ENCODE results near the gene CLCA1.

Gene CLCA1

DNA sequence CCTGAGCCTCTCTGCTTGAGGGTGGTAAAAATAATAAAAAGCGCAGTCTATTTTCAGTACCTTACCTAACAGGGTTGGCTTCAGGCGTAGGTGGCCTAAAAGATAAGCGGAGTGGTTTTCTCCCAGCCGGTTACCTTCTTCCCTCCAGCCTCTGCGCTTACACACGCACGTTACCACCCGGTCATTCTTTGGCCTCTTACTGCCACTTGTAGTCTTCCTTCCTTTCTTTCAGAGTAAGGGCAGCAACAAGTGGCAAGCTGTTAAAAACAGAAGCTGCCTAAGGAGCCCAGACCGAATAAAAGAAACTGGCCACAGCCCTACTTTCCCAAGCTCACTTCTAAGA, 35.4 kb downstream of the CLCA1 start:
- DNase-seq = no peak

DNA sequence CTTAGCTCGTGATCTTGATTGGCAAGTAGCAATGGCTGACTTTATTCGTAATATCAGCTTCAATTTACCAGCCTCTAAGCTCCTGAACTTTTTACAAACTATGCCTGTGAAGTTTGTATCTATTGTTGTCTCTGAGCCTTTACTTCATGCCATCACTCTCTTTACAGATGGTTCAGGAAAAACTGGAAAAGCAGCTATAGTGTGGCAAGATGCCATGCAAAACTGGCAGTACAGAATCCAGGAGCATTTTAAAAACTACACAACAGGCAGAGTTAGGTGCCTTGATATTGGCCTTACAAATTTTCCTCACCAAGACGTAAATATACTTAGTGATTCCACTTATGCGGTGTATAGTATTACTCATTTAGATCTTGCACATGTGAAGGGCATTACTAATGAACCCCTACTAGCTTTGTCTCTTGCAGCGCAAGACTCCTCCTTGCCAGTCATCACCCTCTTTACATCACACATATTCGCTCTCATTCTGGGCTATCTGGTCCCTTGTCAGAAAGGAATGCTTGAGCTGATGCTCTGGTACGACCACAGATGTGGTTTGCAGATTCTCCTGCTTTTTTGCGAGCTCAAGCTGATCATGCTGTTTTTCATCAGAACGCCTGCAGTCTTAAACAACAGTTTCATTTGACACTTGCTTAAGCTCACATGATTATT, 36.3 kb downstream of the CLCA1 start:
- DNase-seq = no peak

DNA sequence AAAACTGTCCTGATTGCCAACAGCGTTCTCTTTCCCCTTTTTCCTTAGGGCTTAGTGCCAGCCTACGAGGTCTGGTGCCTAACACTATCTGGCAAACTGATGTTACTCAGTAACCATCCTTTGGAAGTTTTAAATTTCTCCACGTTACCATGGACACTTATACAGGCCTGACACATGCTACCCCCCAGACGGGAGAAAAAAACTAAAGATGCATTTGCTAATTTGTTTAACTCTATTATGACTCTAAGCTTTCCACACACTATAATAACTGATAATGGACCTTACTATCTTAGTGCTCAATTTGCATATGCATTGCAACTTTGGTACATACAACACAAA, 36.8 kb downstream of the CLCA1 start:
- no peak for DNase-seq

DNA sequence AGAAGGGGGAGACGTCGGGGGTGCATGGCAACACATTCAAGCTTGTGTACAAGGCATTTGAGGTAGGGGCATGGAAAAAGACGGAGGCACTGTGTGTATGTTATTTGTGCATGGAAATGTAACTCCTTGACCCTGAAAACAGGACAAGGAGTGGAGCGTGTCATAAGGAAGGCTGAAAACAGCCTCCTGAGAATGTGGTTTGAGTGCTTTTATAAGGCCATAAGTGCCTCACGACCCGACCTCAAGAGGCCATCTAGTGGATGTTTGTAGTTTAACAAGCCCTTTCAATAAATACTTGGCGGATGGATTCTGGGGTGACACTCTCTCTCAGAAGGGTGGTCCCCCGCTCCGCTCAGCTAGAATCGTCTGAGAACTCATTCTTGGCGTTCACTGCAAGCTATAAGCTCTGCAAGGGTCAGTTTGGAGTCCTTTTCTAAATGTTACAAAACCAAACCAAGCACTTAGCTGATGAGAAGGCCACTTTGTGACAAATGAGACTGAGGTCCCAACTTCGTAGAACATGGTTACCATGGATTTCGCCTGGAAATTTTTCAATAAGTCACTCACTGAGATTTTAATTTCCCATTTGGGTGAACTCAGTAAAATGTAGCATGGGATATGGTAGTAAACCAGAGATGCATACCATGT, 39.3 kb downstream of the CLCA1 start:
- no peak for DNase-seq

DNA sequence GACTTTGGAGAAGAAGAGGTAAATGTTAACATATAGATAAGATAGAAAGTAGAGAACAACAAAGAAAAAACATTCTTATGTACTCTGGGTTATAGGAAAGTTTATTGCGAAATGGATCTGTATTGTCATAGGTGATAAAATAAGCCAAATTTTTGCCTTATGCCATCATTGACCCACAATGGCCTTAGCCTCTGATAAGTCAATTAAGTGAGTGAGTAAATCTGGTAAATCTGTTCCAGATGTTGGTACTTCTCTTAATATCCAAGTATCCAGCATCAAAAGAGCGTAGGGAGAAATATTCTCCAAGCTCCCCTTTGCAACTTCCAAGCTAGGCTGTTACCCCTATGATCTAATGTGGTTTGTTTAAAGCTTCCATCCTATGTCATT, 39.8 kb downstream of the CLCA1 start:
- DNase-seq = no peak

DNA sequence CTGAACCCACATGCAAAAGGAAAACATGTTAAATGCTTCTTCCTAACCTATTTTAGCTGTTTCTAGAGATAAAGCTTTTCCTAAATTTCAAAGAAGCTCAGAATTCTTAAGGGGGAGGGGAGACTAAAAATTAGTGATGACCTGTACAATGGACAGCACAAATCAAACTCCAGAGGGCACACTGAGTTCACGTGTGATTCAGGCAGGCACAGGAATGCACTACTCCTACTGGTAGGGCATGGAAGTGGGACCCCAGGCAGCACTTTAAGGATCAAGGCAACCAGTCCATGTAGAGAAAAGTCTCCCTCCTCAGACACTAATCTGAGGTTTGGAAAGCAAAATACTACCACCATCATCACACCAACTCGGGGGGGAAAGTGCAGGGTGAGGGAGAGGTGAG, 46.9 kb downstream of the CLCA1 start:
- peak; percentile 15 for DNase-seq

DNA sequence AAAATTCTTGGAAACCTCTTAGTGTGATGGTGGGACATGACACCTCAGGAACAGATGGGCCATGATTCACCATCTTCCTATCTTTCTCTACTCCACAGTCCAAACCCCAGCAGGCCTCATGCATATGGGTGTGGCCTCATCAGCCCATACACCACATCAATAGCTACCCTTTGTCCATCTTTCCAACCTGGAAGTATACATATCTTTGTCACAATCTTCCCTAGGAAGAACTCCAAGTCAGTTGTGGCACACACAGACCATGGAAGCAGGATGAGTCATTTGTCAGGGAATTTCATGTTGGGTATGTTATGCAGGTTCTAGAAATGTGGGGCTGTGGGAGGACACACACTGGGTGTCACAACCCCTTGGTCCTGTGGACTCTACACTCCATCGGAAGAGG, 47.6 kb downstream of the CLCA1 start:
- no peak for DNase-seq

DNA sequence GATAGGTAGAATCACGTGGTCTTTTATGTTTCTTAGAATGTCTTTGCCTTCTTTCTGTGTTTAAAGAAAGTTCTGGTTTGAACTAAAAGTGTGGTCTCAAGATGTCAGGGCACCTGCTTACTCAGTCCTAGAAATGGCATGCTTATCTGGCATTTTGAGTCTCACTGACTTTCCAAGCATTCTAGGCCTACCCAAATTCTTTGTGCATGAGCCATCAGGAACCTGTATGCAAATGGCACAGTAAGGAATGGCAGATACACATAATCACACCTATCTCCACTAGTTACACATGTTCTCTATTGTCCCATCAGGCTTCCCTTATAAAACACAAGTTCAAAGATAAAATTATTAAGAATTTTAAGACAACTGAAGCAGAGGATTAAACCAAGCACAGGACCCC, 48.6 kb downstream of the CLCA1 start:
- no peak for DNase-seq

DNA sequence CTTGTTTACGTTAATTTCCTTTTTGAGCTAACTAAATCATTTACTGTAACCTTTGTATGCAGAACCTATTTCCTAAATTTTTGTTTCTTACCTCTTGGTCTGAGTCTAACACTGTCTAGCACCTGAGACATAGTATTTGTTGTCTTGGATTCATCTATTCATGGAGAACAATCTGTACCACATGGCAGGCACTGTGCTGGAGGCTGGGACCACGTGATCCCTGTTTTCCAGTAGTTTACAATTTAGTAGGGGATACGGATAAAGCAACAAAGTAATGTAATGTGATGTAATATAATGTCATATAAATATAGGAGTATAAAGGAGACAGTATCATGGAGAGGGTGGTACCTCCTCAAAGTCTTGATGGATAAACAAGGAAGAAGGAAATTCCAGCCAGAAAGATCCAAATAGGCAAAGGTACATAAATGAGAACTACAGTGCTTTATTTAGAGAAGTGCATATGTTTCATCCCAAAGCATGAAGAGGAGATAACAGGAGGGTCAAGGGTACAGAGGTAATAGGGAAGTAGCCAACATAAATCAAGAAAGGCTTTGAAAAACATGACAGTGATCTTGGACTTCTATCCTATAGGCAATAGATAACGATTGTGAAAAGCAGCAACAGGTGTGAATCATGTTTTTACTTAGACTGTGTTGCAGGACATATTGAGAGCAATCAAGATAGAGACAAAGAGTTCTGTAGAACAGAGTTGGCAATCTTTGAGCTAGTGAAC, 52.2 kb downstream of the CLCA1 start:
- DNase-seq = no peak

DNA sequence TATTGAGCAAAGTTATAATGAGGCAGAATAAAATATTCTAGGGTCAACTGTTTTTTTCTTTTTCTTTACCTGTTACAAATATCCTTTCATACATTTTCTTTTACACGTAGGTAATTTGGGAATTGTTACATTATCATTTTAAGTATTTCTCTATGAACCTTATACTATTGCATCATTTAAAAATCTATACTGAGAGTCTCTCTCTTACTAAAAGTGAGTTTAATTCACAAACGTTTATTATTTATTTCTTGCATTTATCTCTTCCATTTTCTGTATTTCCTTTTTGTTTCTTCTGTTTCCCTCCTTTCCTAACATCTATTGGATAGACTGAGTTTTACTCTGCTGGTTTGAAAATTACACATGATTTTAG, 52.8 kb downstream of the CLCA1 start:
- DNase-seq = no peak

DNA sequence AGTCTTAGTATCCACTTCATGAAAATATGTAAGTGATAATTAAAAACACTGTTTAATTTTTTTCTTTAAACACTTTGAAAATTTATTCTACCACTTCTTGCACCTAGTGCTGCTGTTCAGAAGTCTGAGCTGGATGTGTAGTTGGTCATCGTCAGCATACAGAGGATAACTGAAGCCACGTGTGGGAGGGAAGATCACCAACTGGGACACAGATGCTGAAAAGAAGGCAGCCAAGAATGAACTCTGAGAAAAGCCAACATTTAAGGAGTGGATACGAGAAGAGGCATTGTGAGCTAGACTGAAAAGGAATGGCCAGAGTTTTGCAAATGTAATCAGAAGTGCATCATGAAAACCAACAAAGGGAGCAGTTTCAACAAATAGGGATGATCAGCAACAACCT, 53.5 kb downstream of the CLCA1 start:
- DNase-seq = no peak

DNA sequence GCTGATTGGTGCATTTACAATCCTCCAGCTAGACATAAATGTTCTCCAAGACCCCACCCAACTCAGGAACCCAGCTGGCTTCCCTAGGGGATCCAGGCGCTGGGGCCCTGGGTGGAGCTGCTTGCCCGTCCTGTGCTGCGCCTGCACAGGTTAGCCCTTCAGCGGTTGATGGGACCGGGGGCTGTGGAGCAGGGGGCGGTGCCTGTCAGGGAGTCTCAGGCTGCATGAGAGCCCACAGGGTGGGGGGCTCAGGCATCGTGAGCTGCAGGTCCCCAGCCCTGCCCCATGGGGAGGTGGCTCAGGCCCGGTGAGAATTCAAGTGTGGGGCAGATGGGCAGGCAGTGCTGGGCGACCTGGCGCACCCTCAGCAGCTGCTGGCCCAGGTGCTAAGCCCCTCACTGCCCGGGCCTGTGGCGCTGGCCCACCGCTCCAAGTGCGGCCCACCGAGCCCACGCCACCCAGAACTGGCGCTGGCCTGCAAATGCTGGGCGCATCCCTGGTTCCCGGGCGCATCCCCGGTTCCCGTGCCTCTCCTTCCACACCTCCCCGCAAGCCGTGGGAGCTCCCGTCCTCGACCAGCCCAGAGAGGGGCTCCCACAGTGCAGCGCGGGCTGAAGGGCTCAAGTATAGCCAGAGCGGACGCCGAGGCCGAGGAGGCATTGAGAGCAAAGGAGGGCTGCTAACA, 55.1 kb downstream of the CLCA1 start:
- no peak for DNase-seq

DNA sequence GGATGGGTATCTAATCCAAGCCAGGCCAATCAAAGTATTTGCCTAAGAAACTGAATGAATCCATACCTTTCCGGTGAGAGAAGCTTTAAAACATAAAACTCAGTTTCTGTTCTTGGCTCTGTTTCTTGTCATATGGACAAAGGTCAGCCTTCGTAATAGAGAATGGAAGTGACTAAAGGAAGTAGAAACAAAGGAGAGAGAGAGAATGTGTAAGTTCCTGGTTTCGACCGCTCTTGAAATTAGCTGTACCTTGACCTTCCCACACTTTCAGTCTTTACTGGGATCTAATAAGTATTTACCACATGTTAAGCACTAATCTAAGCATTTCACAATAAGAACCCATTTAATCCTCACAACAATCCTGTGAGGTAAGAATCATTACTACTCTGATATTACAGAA, 58.6 kb downstream of the CLCA1 start:
- no peak for DNase-seq

DNA sequence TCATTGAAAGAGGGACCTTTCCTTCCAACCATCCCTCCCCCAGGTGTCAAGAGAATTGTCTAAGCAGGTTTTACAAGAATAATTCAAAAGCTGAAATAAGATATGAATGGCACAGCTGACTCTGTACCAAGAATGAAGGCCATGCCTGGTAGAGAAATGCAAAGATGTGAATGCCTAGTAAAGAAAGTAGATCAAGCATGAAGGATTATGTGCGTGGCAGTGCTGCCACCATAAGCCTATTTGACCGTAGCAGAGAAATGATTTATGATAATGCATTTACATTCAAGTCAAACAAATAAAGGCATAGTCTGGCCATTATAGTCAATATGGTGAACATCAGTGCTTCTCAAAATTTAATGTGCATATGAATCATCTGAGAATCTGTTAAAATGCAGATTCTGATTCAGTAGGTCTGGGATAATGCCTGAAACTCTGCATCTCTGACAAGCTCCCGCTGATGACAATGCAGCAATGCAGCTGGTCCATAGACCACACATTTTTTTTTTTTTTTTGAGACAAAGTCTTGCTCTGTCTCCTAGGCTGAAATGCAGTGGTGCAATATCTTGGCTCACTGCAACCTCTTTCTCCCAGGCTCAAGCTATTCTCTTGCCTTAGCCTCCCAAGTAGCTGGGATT, 61.6 kb downstream of the CLCA1 start:
- DNase-seq = peak; percentile 16

DNA sequence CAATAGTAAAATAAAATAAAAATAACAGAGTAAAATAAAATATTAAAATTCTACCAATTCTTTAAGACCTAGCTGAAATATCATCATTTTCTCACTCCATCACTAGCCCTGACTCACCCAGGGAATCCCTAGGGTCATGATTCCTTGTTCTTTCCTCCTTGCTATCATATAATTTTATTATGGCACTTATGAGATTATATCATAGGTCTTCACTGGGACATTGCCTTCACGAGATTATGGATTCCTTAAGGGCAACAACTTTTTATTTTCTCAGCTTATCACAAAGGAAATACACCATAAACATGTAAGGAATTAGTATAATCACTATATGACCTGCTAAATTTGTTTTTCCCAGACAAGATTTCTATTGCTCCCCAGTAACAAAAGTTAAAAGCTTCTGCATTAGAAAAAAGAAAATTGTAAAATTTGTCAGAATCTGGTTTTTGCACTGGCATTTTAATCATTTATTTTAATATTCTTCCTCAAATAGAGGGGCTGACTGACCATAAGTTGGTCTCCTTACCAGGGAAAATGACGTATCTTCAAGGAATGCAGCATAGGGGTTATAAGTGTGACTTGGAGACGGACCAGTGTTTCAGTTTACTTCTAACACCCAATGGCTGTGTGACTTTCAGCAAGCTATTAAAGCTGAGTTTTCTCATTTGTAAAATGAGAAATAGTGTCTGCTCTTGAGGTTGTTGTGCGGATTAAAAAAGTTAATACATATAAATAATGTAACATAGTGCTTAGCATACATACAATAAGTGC, 69.4 kb downstream of the CLCA1 start:
- DNase-seq = no peak

DNA sequence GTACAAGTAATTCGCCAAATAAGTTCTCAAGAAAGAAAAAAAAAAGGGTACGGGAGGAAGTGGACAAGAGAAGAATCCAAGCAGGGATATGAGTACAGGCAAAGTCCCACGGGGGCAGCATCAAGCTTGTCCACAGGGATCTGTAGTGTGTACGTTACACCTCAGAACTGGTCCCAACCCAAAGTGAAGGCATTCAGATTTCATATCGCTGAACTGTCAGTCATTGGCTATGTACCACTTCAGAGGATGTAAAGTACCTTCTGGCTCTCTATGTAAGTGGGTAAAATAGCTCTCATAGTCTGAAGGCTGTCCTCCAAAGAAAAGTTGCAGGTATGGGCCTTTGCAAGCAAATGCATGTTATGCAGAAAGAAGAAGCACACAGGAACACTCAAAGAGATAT, 70.0 kb downstream of the CLCA1 start:
- DNase-seq = no peak

DNA sequence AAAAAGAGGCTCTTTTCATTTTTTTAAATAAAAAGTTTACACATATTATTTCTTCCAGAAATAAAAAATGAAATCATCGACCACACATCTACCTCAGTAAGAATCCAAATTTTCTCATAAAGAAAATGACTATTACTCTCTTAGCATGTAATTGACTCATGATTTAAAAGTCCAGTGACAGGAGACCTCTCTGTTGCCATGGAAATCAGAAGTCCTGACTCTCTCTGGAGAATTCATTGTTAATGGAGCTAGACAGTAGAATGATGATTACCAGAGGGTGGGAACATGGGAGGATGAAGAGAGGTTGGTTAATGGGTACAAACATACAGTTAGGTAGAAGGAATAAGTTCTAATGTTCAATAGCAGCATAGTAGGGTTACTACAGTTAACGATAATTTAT, 73.1 kb downstream of the CLCA1 start:
- no peak for DNase-seq

DNA sequence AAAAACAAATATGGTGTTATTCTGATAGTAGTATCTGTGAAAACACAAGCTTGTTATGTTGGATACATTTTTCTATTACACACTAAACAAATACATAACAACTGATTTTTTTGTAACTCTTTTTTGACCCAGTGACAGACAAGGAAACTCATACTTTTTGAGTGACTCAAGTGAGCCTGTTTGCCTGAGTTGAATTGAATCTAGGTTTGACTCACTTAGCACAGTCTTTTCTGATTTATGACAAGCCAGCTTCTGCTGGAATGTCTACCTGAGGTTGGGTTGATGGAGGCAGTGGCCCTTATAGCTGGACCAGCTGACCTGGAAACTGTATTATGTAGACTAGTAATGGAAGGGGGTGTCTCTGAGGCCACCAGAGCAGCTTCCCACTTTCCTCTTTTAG, 73.9 kb downstream of the CLCA1 start:
- DNase-seq = no peak

DNA sequence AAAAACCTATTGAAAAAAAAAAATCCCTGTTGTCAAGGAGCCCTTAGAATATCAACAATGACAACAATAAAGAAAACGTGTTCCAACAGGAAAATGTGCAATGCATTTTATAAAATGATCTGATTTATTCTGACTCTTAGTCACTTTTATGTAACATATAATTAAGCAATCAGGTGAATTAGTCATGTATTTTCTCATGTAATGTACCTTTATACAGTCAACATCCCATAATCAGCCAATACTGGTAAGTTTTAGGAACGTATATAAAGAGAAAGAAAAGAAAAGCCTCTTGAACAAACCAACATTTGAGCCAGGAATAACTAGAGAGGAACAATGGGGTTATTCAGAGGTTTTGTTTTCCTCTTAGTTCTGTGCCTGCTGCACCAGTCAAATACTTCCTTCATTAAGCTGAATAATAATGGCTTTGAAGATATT, 78.1 kb downstream of the CLCA1 start, which contains the start of gene CLCA4:
CLCA4 (plus strand) TSS at position 292 of the 435 bp plus-strand sequence; CDS start at position 334, 42 bp downstream.
- no peak for DNase-seq

DNA sequence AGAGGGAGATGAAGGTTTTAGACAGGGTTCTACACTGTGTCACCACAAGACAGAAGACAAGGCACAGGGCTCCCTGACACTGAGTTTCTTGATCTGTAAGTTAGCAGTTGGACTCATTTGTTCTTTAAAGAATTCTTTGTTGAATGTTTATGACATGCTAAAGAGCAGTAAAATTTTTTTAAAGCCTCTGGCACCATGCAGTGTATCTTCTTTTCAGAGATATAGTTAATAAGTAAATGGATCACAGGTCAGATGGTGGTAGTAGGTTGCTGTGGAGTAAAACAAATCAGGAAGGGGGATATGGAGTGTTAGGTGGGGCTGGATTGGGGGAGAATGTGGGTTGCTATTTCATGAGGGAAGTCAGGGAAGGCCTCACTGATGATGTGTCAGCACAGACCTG, 80.1 kb downstream of the CLCA1 start:
- DNase-seq = no peak
